Measurements from ENCODE around the gene S100A9. TPM values are rescaled to one million over a fixed set of nuclear protein-coding genes. Genes with fewer than 3 reads are reported as not detected.

The S100A9 gene
- total and polyA plus RNA-seq, 2 of the 8 experiments (the other 6 are each of a cell fraction or from before 2014, with no cell fraction given) = not detected

DNA sequence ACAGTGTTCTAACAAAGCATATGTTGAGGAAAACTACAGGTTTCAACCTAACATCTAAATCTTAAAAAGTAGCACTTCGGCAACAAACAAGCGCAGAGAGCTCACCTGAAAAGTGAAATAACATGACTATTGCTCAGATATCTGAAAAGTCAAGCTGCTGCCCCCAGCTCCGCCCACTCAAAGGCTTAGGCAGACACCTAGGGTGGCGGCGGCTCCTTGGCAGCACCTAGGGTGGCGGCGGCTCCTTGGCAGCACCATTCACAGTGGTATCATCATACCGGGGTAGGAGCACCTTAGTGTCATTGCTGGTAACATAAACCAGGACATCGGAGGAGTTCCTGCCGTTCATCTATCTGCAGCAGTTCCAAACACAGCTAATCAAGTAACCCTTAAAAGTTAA is 21.9 kb downstream of the S100A9 start:
- no peak overlapping the region for H3K14ac ChIP-seq (ENCODE audit: insufficient read length)
- POLR2A ChIA-PET (ENCODE audit: partially characterized antibody) = no interaction called here
- H3K79me1 ChIP-seq (ENCODE audit: low read depth, low read length) = no peaks in the 10 kb centered on the region
- H2AK5ac ChIP-seq (ENCODE audit: low read depth, low read length) = no peak overlapping the region
- no peak overlapping the region for H3K23ac ChIP-seq (ENCODE audit: insufficient read length)
- H2AFZ ChIP-seq (ENCODE audit: low read length) = no peak overlapping the region
- no peak overlapping the region for H4K91ac ChIP-seq (replicated peaks; ENCODE audit: insufficient read length, low read length)
- H2BK5ac ChIP-seq (ENCODE audit: low read depth, low read length) = no peak overlapping the region
- H3K4me2 ChIP-seq (ENCODE audit: insufficient read depth in 1 of 2, low read depth in 2 of 2, low read length in 2 of 2) = no peak overlapping the region
- no peak overlapping the region for H3K18ac ChIP-seq (ENCODE audit: extremely low read depth, low read length)
- H3K36me3 ChIP-seq (ENCODE audit: control insufficient read depth in 2 of 4, insufficient read depth in 4 of 4, low read length in 3 of 4) = no peaks in the 10 kb centered on the region
- H3K9ac ChIP-seq (replicated peaks in 1 of 4; ENCODE audit: extremely low read depth in 1 of 4, low read depth in 3 of 4, low read length in 3 of 4) = no peak overlapping the region
- H3K23me2 ChIP-seq (ENCODE audit: low read depth, low read length) = no peaks in the 10 kb centered on the region
- FAIRE-seq (no peak), DNase-seq (ENCODE audit: low read depth in 1 of 2, low spot score in 2 of 2) (no peak)
- no peak overlapping the region for H2BK12ac ChIP-seq (ENCODE audit: low read depth, low read length)
- H3K27me3 ChIP-seq (replicated peaks in 1 of 4; ENCODE audit: control insufficient read depth in 3 of 4, extremely low read depth in 1 of 4, insufficient read depth in 3 of 4, low read length in 3 of 4) = no peaks in the 10 kb centered on the region
- no peak overlapping the region for H3K4ac ChIP-seq (replicated peaks; ENCODE audit: insufficient read length, low read depth, low read length)
- no peak overlapping the region for H2BK15ac ChIP-seq (ENCODE audit: low read length)
- H2BK20ac ChIP-seq (ENCODE audit: low read length) = no peak overlapping the region
- H3K4me1 ChIP-seq (replicated peaks in 1 of 4; ENCODE audit: control insufficient read depth in 3 of 4, insufficient read depth in 4 of 4, low read length in 3 of 4) = no peaks in the 10 kb centered on the region
- no peak overlapping the region for H4K5ac ChIP-seq (ENCODE audit: insufficient read length, low read depth, low read length)
- no peak overlapping the region for H2BK120ac ChIP-seq (replicated peaks; ENCODE audit: low read depth, low read length)
- no peak overlapping the region for H4K8ac ChIP-seq (ENCODE audit: extremely low read depth, insufficient read depth, low read length)
- TF ChIP-seq SP2 (IDR thresholded peaks at IDR 0.05; ENCODE audit: low read length) (no peak), RAD21 (IDR thresholded peaks at IDR 0.05 in 1 of 2, conservative IDR thresholded peaks at IDR 0.05 in 1 of 2; ENCODE audit: low read depth in 2 of 2, low read length in 2 of 2) (no peak), RNF2 (IDR thresholded peaks at IDR 0.05; ENCODE audit: borderline replicate concordance, low read depth, low read length, missing control alignments, poor library complexity, severe bottlenecking) (no peak), PHF8 (conservative IDR thresholded peaks at IDR 0.05; ENCODE audit: low read depth, low read length) (no peak), EZH2 (IDR thresholded peaks at IDR 0.05; ENCODE audit: low read depth, low read length, severe bottlenecking) (no peak), HDAC2 (IDR thresholded peaks at IDR 0.05; ENCODE audit: borderline replicate concordance in 1 of 2, low read depth in 2 of 2, low read length in 2 of 2) (no peak), NANOG (IDR thresholded peaks at IDR 0.05; ENCODE audit: insufficient read depth, low read depth, low read length, poor library complexity, severe bottlenecking) (no peak), YY1 (IDR thresholded peaks at IDR 0.05; ENCODE audit: low read depth, low read length) (no peak), JUND (IDR thresholded peaks at IDR 0.05; ENCODE audit: low read length) (no peak), SIX5 (IDR thresholded peaks at IDR 0.05; ENCODE audit: low read depth, low read length) (no peak), CBX5 (IDR thresholded peaks at IDR 0.05; ENCODE audit: low read depth, low read length) (no peak)
- TF ChIP-seq, protein P1, sequence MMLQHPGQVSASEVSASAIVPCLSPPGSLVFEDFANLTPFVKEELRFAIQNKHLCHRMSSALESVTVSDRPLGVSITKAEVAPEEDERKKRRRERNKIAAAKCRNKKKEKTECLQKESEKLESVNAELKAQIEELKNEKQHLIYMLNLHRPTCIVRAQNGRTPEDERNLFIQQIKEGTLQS (IDR thresholded peaks at IDR 0.05; ENCODE audit: insufficient read depth, low read depth, low read length) = no peak
- H3K79me2 ChIP-seq (ENCODE audit: control insufficient read depth in 1 of 2, insufficient read depth in 2 of 2, low read length in 2 of 2) = no peaks in the 10 kb centered on the region
- H3K9me3 ChIP-seq (ENCODE audit: insufficient read depth in 2 of 2, low read depth in 1 of 2, low read length in 1 of 2) = peaks cover 0 to 7% of the 10 kb centered on the region in 2 experiments; a peak in 2 of 4 replicates
- no peak overlapping the region for H3K27ac ChIP-seq (ENCODE audit: low read depth, low read length)
- CTCF ChIA-PET (ENCODE audit: partially characterized antibody) = interaction anchor here (1.1 kb wide), 1 partner anchor 24 kb away, joined by 6 read pairs; no protein-coding TSS in a partner anchor
- no peak overlapping the region for H3K4me3 ChIP-seq (ENCODE audit: extremely low read depth in 1 of 4, insufficient read depth in 2 of 4, low read depth in 3 of 4, low read length in 4 of 4)
- no peaks in the 10 kb centered on the region for H4K20me1 ChIP-seq (replicated peaks in 1 of 2; ENCODE audit: control insufficient read depth in 1 of 2, insufficient read depth in 2 of 2, low read length in 2 of 2)
- WGBS, 2 experiments (ENCODE audit: extremely low coverage in 1 of 2, insufficient coverage in 1 of 2, insufficient read length in 1 of 2, insufficient replicate concordance in 2 of 2, low coverage in 1 of 2, low lambda C conversion rate in 2 of 2, missing lambda C conversion rate in 1 of 2) = 85% methylated on average over 10 of the region's 10 CpGs; no CpG with 5 or more reads in 1 of the 2 experiments
- no peak overlapping the region for H3K56ac ChIP-seq (replicated peaks; ENCODE audit: insufficient read length, low read depth, low read length)
